Measurements from ENCODE around the gene FOXS1. TPM values are rescaled to one million over a fixed set of nuclear protein-coding genes. Genes with fewer than 3 reads are reported as not detected.

Gene FOXS1
- polyA plus RNA-seq, 3 donors = not detected

GRCh38 chr20:31860390-31861134 is 15.2 kb upstream of the FOXS1 start:
- intact Hi-C loops (cut with micrococcal nuclease) = no loop called here
- H3K36me3 Mint-ChIP-seq = peaks cover 0 to 3% of the 10 kb centered on the region in 2 donors
- peak overlapping the region; percentile 45 to 70 for H3K4me3 Mint-ChIP-seq
- DNase-seq = no peak
- peaks cover 35 to 39% (median 35%) of the 10 kb centered on the region in 3 donors for H3K27me3 Mint-ChIP-seq (ENCODE audit: low read depth in 3 of 3)
- no peaks in the 10 kb centered on the region for H4K20me1 ChIP-seq (ENCODE audit: insufficient read depth, low read length)
- H3K9ac ChIP-seq (ENCODE audit: insufficient read depth, low read length, poor library complexity, severe bottlenecking) = peak overlapping the region; percentile 52
- peak overlapping the region; percentile 62 for H2AFZ ChIP-seq (ENCODE audit: insufficient read depth, low read depth, low read length, poor library complexity, severe bottlenecking)
- no peak overlapping the region for H3K27ac Mint-ChIP-seq
- peaks cover 0 to 9% (median 0%) of the 10 kb centered on the region in 7 donors for H3K9me3 Mint-ChIP-seq
- H3K36me3 ChIP-seq (replicated peaks in 1 of 2; ENCODE audit: control insufficient read depth in 1 of 2, insufficient read depth in 2 of 2, low read length in 2 of 2) = no peaks in the 10 kb centered on the region
- peaks cover 16% of the 10 kb centered on the region for H3K4me1 Mint-ChIP-seq
- H3K79me2 ChIP-seq (ENCODE audit: insufficient read depth, low read length) = no peaks in the 10 kb centered on the region
- peaks cover 11 to 22% of the 10 kb centered on the region in 2 donors for H3K4me1 ChIP-seq (ENCODE audit: control insufficient read depth in 1 of 2, insufficient read depth in 2 of 2, low read length in 2 of 2)
- H3K9me3 ChIP-seq (replicated peaks in 1 of 2; ENCODE audit: control insufficient read depth in 1 of 2, insufficient read depth in 1 of 2, low read length in 2 of 2) = peaks cover 0 to 7% of the 10 kb centered on the region in 2 donors
- peaks cover 24 to 33% of the 10 kb centered on the region in 2 donors for H3K27me3 ChIP-seq (ENCODE audit: control insufficient read depth in 2 of 2, insufficient read depth in 2 of 2, low read length in 2 of 2)
- H3K27ac ChIP-seq (ENCODE audit: low read depth in 1 of 2, low read length in 2 of 2) = no peak overlapping the region
- 48% methylated on average over 11 of the region's 15 CpGs for WGBS (ENCODE audit: insufficient coverage)
- TF ChIP-seq CTCF (IDR thresholded peaks at IDR 0.05) = no peak
- peak overlapping the region; percentile 72 for H3K4me2 ChIP-seq (replicated peaks; ENCODE audit: extremely low read depth, low read length, poor library complexity, severe bottlenecking)
- peak overlapping the region in 1 of 3 experiments; percentile 67 for H3K4me3 ChIP-seq (replicated peaks in 1 of 3; ENCODE audit: low read depth in 2 of 3, low read length in 3 of 3)

GRCh38 chr20:31859998-31860380 is 14.6 kb upstream of the FOXS1 start:
- Mint-ChIP-seq H3K36me3 (peaks cover 0 to 3% of the 10 kb centered on the region in 2 donors), H3K4me3 (peak overlapping the region in 1 of 2 donors; percentile 70), H3K27ac (no peak overlapping the region), H3K4me1 (peaks cover 16% of the 10 kb centered on the region), H3K27me3 (ENCODE audit: low read depth in 3 of 3) (peaks cover 35 to 39% (median 35%) of the 10 kb centered on the region in 3 donors), H3K9me3 (peaks cover 0 to 9% (median 0%) of the 10 kb centered on the region in 7 donors)
- intact Hi-C loops (cut with micrococcal nuclease) = loop anchor here in 1 of 2 donors (10.0 kb wide), 1 partner anchor 235 kb away; no protein-coding TSS in a partner anchor
- peaks cover 24 to 33% of the 10 kb centered on the region in 2 donors for H3K27me3 ChIP-seq (ENCODE audit: control insufficient read depth in 2 of 2, insufficient read depth in 2 of 2, low read length in 2 of 2)
- no peaks in the 10 kb centered on the region for H4K20me1 ChIP-seq (ENCODE audit: insufficient read depth, low read length)
- no peak for TF ChIP-seq CTCF (IDR thresholded peaks at IDR 0.05)
- WGBS (ENCODE audit: insufficient coverage) = 73% methylated on average over 3 of the region's 7 CpGs
- no peak for DNase-seq
- no peak overlapping the region for H3K9ac ChIP-seq (ENCODE audit: insufficient read depth, low read length, poor library complexity, severe bottlenecking)
- peaks cover 11 to 22% of the 10 kb centered on the region in 2 donors for H3K4me1 ChIP-seq (ENCODE audit: control insufficient read depth in 1 of 2, insufficient read depth in 2 of 2, low read length in 2 of 2)
- H3K4me2 ChIP-seq (replicated peaks; ENCODE audit: extremely low read depth, low read length, poor library complexity, severe bottlenecking) = no peak overlapping the region
- no peaks in the 10 kb centered on the region for H3K36me3 ChIP-seq (replicated peaks in 1 of 2; ENCODE audit: control insufficient read depth in 1 of 2, insufficient read depth in 2 of 2, low read length in 2 of 2)
- no peak overlapping the region for H3K4me3 ChIP-seq (replicated peaks in 1 of 3; ENCODE audit: low read depth in 2 of 3, low read length in 3 of 3)
- no peak overlapping the region for H3K27ac ChIP-seq (ENCODE audit: low read depth in 1 of 2, low read length in 2 of 2)
- peaks cover 0 to 7% of the 10 kb centered on the region in 2 donors for H3K9me3 ChIP-seq (replicated peaks in 1 of 2; ENCODE audit: control insufficient read depth in 1 of 2, insufficient read depth in 1 of 2, low read length in 2 of 2)
- H3K79me2 ChIP-seq (ENCODE audit: insufficient read depth, low read length) = no peaks in the 10 kb centered on the region
- H2AFZ ChIP-seq (ENCODE audit: insufficient read depth, low read depth, low read length, poor library complexity, severe bottlenecking) = no peak overlapping the region

Data from CD14-positive monocyte (primary cell).